CD14-positive monocyte (primary cell): ENCODE data around the gene TEX36. TPM values are rescaled to one million over a fixed set of nuclear protein-coding genes. Genes with fewer than 3 reads are reported as not detected.

ENCODE experiments used
- DNase-seq, 3 donors: peaks; one replicate each; pipeline ENCODE4 v3.0.0-alpha.2; 2011 to 2022
- H2AFZ ChIP-seq: 2 replicates; pipeline ENCODE4 v1.6.0; 2012; ENCODE audit warnings: mild to moderate bottlenecking, low read depth, low read length, inconsistent platforms; ENCODE audit not compliant: insufficient read depth, poor library complexity, severe bottlenecking
- H3K27ac ChIP-seq, 2 donors: 1 replicate in 1 of 2; 2 replicates in 1 of 2; pipeline ENCODE4 v1.5.1; 2012 to 2013; ENCODE audit warnings: low read length in 2 of 2, control low read depth in 1 of 2, inconsistent platforms in 1 of 2, low read depth in 1 of 2, mild to moderate bottlenecking in 1 of 2
- H3K27me3 ChIP-seq, 2 donors: one replicate each; pipeline versions ENCODE4 v1.6.0 to v1.6.1; 2011 to 2013; ENCODE audit warnings: low read length in 2 of 2; ENCODE audit not compliant: control insufficient read depth in 2 of 2, insufficient read depth in 2 of 2
- H3K36me3 ChIP-seq, 2 donors: replicated peaks in 1 of 2; 1 replicate in 1 of 2; 2 replicates in 1 of 2; pipeline versions ENCODE4 v1.5.1 to v1.6.1; 2012 to 2013; ENCODE audit warnings: low read length in 2 of 2, control low read depth in 1 of 2, inconsistent platforms in 1 of 2, mild to moderate bottlenecking in 1 of 2; ENCODE audit not compliant: insufficient read depth in 2 of 2, control insufficient read depth in 1 of 2
- H3K4me1 ChIP-seq, 2 donors: 1 replicate in 1 of 2; 2 replicates in 1 of 2; pipeline versions ENCODE4 v1.5.1 to v1.6.1; 2012 to 2013; ENCODE audit warnings: low read length in 2 of 2, control low read depth in 1 of 2, inconsistent platforms in 1 of 2, mild to moderate bottlenecking in 1 of 2, moderate library complexity in 1 of 2; ENCODE audit not compliant: insufficient read depth in 2 of 2, control insufficient read depth in 1 of 2
- H3K4me2 ChIP-seq: replicated peaks from 2 replicates; pipeline ENCODE3; 2012; ENCODE audit warnings: low read length, moderate library complexity, mild to moderate bottlenecking; ENCODE audit not compliant: poor library complexity, severe bottlenecking; ENCODE audit errors: extremely low read depth
- H3K4me3 ChIP-seq, 3 experiments: fragments of 200-600 bp in 1 of 3; sonication (generic) in 1 of 3; replicated peaks in 1 of 3; 1 replicate in 2 of 3; 2 replicates in 1 of 3; pipeline ENCODE4 v1.5.1; 2011 to 2013; ENCODE audit warnings: low read length in 3 of 3, mild to moderate bottlenecking in 3 of 3, control low read depth in 2 of 3, low read depth in 2 of 3, inconsistent platforms in 1 of 3, moderate library complexity in 1 of 3
- H3K79me2 ChIP-seq: 2 replicates; pipeline ENCODE4 v1.6.0; 2012; ENCODE audit warnings: mild to moderate bottlenecking, control low read depth, inconsistent platforms, low read length, moderate library complexity; ENCODE audit not compliant: insufficient read depth
- H3K9ac ChIP-seq: 2 replicates; pipeline ENCODE4 v1.6.0; 2017; ENCODE audit warnings: low read length, mild to moderate bottlenecking; ENCODE audit not compliant: insufficient read depth, poor library complexity, severe bottlenecking
- H3K9me3 ChIP-seq, 2 donors: replicated peaks in 1 of 2; 1 replicate in 1 of 2; 2 replicates in 1 of 2; pipeline versions ENCODE4 v1.5.1 to v1.6.1; 2012 to 2013; ENCODE audit warnings: low read length in 2 of 2, control low read depth in 1 of 2; ENCODE audit not compliant: control insufficient read depth in 1 of 2, insufficient read depth in 1 of 2
- H4K20me1 ChIP-seq: 2 replicates; pipeline ENCODE4 v1.6.0; 2012; ENCODE audit warnings: mild to moderate bottlenecking, low read length, control low read depth, moderate library complexity; ENCODE audit not compliant: insufficient read depth
- H3K27ac Mint-ChIP-seq, 7 donors: one replicate each; pipeline ENCODE4 v1.8.0; 2020; ENCODE audit warnings: mild to moderate bottlenecking in 7 of 7, mixed read lengths in 7 of 7, moderate library complexity in 6 of 7, inconsistent platforms in 2 of 7
- H3K27me3 Mint-ChIP-seq, 3 donors: one replicate each; pipeline ENCODE4 v1.8.0; 2021 to 2022; ENCODE audit warnings: low read depth in 3 of 3, mild to moderate bottlenecking in 3 of 3, mixed read lengths in 3 of 3, moderate library complexity in 3 of 3, inconsistent platforms in 1 of 3
- H3K36me3 Mint-ChIP-seq, 2 donors: one replicate each; pipeline ENCODE4 v1.8.0; 2020; ENCODE audit warnings: mixed read lengths in 2 of 2, inconsistent platforms in 1 of 2, mild to moderate bottlenecking in 1 of 2
- H3K4me1 Mint-ChIP-seq: one replicate; pipeline ENCODE4 v1.8.0; 2020; ENCODE audit warnings: mild to moderate bottlenecking, mixed read lengths
- H3K4me3 Mint-ChIP-seq, 2 donors: one replicate each; pipeline ENCODE4 v1.8.0; 2020; ENCODE audit warnings: mild to moderate bottlenecking in 2 of 2, mixed read lengths in 2 of 2, moderate library complexity in 1 of 2
- H3K9me3 Mint-ChIP-seq, 7 donors: one replicate each; pipeline ENCODE4 v1.8.0; 2020 to 2022; ENCODE audit warnings: mixed read lengths in 7 of 7, mild to moderate bottlenecking in 6 of 7, moderate library complexity in 6 of 7, inconsistent platforms in 2 of 7
- CTCF ChIP-seq: fragments of 200-600 bp; IDR thresholded peaks from one replicate; pipeline ENCODE4 v1.8.0; 2022; ENCODE audit warnings: antibody characterized with exemption, mild to moderate bottlenecking
- WGBS: methylation state at CpG from one replicate; pipeline ENCODE4 v1.1.5; 2013; ENCODE audit warnings: missing lambda C conversion rate; ENCODE audit not compliant: insufficient coverage; 5-methylcytosine and 5-hydroxymethylcytosine counted together
- intact Hi-C, 2 donors: fragments of 100-400 bp; cut with micrococcal nuclease; formaldehyde crosslinking; loops; one replicate each; pipeline versions ENCODE4 v1.15.0 to v1.15.1; 2023
- polyA plus RNA-seq, 3 donors: library from polyadenylated mRNA; depleted of rRNA in 1 of 3; unstranded in 2 of 3; stranded (reverse) in 1 of 3; fragments of 300-500 nt in 2 of 3; fragments of >200 nt in 1 of 3; fragmentation: Illumina TruSeq in 2 of 3; gene quantifications; 1 replicate in 2 of 3; 2 replicates in 1 of 3; pipeline ENCODE4 v1.2.3, GENCODE V29; 2012 to 2021

Gene TEX36
- polyA plus RNA-seq, 3 donors: not detected

- Histone ChIP-seq H4K20me1 (no peaks in the 10 kb centered on the region), H3K9ac (no peak overlapping the region), H3K9me3 (no peaks in the 10 kb centered on the region), H3K79me2 (no peaks in the 10 kb centered on the region), H3K4me3 (no peak overlapping the region), H3K27me3 (no peaks in the 10 kb centered on the region), H3K4me1 (no peaks in the 10 kb centered on the region), H2AFZ (no peak overlapping the region), H3K27ac (no peak overlapping the region), H3K4me2 (no peak overlapping the region), H3K36me3 (no peaks in the 10 kb centered on the region)
- no peaks in the 10 kb centered on the region for H3K36me3 Mint-ChIP-seq
- H3K9me3 Mint-ChIP-seq: peaks cover 0 to 3% (median 2%) of the 10 kb centered on the region in 7 donors
- no peak for DNase-seq
- intact Hi-C loops: no loop called here
- H3K4me1 Mint-ChIP-seq: no peaks in the 10 kb centered on the region
- WGBS: no CpG with 5 or more reads among the region's 1 CpG
- peaks cover 0 to 1% (median 0%) of the 10 kb centered on the region in 3 donors for H3K27me3 Mint-ChIP-seq
- TF ChIP-seq CTCF: no peak
- H3K4me3 Mint-ChIP-seq: no peak overlapping the region
- H3K27ac Mint-ChIP-seq: peak overlapping the region in 1 of 7 donors; percentile 27
Observed at GRCh38 chr10:125611756-125612155, 71.2 kb downstream of the TEX36 start.

GRCh38 chr10:125611216-125611615, 71.7 kb downstream of the TEX36 start:
- H3K4me3 ChIP-seq: no peak overlapping the region
- no CpG with 5 or more reads among the region's 2 CpGs for WGBS
- H2AFZ ChIP-seq: no peak overlapping the region
- no peaks in the 10 kb centered on the region for H3K36me3 ChIP-seq
- DNase-seq: no peak
- TF ChIP-seq CTCF: no peak
- H3K27ac ChIP-seq: no peak overlapping the region
- no peaks in the 10 kb centered on the region for H4K20me1 ChIP-seq
- no peaks in the 10 kb centered on the region for H3K4me1 ChIP-seq
- no peaks in the 10 kb centered on the region for H3K27me3 ChIP-seq
- peaks cover 0 to 3% (median 2%) of the 10 kb centered on the region in 7 donors for H3K9me3 Mint-ChIP-seq
- intact Hi-C loops: no loop called here
- no peaks in the 10 kb centered on the region for H3K36me3 Mint-ChIP-seq
- H3K9me3 ChIP-seq: no peaks in the 10 kb centered on the region
- H3K4me1 Mint-ChIP-seq: no peaks in the 10 kb centered on the region
- H3K27me3 Mint-ChIP-seq: peaks cover 0 to 1% (median 0%) of the 10 kb centered on the region in 3 donors
- no peak overlapping the region for H3K4me3 Mint-ChIP-seq
- no peak overlapping the region for H3K9ac ChIP-seq
- H3K27ac Mint-ChIP-seq: no peak overlapping the region
- H3K4me2 ChIP-seq: no peak overlapping the region
- no peaks in the 10 kb centered on the region for H3K79me2 ChIP-seq
